ENCODE results near the gene MYO1B.

Gene MYO1B

GRCh38 chr2:191228333-191228732, 16.9 kb upstream of the MYO1B start:
- DNase-seq: no peak

GRCh38 chr2:191228861-191229260, 16.3 kb upstream of the MYO1B start:
- DNase-seq: no peak

- DNase-seq: no peak
These were observed 15.0 kb upstream of the MYO1B start for GRCh38 chr2:191230174-191230573.

GRCh38 chr2:191231995-191232394, 13.2 kb upstream of the MYO1B start:
- no peak for DNase-seq

GRCh38 chr2:191233533-191233932, 11.7 kb upstream of the MYO1B start:
- no peak for DNase-seq

- DNase-seq: no peak
These were observed 10.8 kb upstream of the MYO1B start for GRCh38 chr2:191234376-191234775.

- no peak for DNase-seq
These were observed 4.3 kb upstream of the MYO1B start for GRCh38 chr2:191240871-191241270.

- DNase-seq: no peak
These were observed 3.8 kb upstream of the MYO1B start for GRCh38 chr2:191241418-191241817.

- no peak for DNase-seq
These were observed 2.0 kb upstream of the MYO1B start for GRCh38 chr2:191243154-191243553.

- no peak for DNase-seq
These were observed 854 bp upstream of the MYO1B start for GRCh38 chr2:191244350-191244749.

GRCh38 chr2:191245869-191246531, 796 bp downstream of the MYO1B start:
- peak; percentile 27 for DNase-seq

- DNase-seq: no peak
These were observed 1.7 kb downstream of the MYO1B start for GRCh38 chr2:191246820-191247380.

GRCh38 chr2:191247381-191248057, 2.3 kb downstream of the MYO1B start:
- DNase-seq: no peak

GRCh38 chr2:191249156-191249813, 4.1 kb downstream of the MYO1B start:
- DNase-seq: no peak

GRCh38 chr2:191250400-191250799, 5.2 kb downstream of the MYO1B start:
- DNase-seq: no peak

- DNase-seq: no peak
These were observed 5.8 kb downstream of the MYO1B start for GRCh38 chr2:191250986-191251385.

- no peak for DNase-seq
These were observed 7.5 kb downstream of the MYO1B start for GRCh38 chr2:191252699-191253098.

GRCh38 chr2:191253476-191253875, 8.3 kb downstream of the MYO1B start:
- DNase-seq: no peak

GRCh38 chr2:191255271-191255670, 10.1 kb downstream of the MYO1B start:
- no peak for DNase-seq

GRCh38 chr2:191255756-191256312, 10.6 kb downstream of the MYO1B start:
- DNase-seq: no peak

GRCh38 chr2:191257934-191258333, 12.7 kb downstream of the MYO1B start:
- no peak for DNase-seq

GRCh38 chr2:191258996-191259395, 13.8 kb downstream of the MYO1B start:
- no peak for DNase-seq

GRCh38 chr2:191262436-191262835, 17.2 kb downstream of the MYO1B start:
- no peak for DNase-seq

- DNase-seq: no peak
These were observed 17.8 kb downstream of the MYO1B start for GRCh38 chr2:191263050-191263449.
